ENCODE measurements around the gene VTA1.
"Not testable (repeated sequence)": the region's sequence is repeated elsewhere in the genome, so short reads cannot be mapped to it uniquely, and the experiment has no call there.

Gene VTA1

DNA sequence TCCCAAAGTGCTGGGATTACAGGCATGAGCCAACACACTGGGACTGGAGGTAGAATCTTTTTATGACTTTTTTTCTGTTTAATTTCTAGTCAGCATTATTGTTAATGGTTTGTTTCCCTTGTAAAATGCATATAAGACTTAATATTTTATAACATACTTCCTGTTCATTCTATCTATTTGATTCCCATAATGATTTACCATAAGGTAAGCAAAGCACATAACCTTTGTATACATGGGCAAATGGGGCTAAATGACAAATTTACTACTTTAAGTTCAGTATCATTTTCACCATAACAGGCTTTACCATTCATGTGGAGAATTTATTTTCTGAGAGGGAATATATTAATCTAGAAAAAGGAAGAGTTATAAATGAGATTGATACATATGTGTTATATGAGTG lies 24.3 kb downstream of the VTA1 start:
- no peak for DNase-seq (ENCODE audit: low spot score)

DNA sequence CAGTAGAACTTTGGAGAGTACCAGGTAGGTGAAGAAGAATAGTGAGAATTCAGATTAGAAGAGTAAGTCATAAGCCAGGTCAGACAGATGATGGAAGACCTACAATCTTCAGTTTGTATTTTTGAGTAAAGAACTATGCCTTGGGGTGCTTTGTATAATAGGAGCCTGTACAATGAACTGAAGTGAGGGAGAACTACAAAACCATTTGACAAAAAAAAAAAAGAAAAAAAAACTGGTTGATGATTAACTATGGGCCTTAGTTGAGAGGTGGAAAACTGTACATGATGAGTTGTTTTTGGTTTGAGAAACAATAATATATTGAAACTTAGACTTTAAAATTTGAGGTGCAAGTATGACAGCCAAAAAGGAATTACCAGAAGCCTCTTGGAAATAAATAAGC lies 25.7 kb downstream of the VTA1 start:
- no peak for DNase-seq (ENCODE audit: low spot score)

DNA sequence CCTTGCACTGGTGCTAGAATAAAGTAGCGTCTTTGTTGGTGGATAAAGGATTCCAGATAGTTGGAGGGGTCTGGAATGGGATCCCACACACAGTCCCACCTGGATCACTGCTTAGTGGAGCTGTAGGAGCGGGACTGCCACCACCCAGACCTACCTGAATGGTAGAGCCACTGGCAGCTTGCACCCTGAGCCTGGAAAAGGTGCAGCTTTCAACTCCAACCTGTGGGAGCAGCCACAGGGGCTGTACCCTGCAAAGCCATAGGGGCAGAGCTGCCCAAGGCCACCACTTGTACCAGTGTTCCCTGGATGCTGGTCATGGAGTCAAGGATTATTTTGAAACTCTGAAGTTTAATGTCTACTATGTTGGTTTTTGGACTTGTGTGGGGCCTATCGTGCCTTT lies 26.9 kb downstream of the VTA1 start:
- no peak for DNase-seq (ENCODE audit: low spot score)

DNA sequence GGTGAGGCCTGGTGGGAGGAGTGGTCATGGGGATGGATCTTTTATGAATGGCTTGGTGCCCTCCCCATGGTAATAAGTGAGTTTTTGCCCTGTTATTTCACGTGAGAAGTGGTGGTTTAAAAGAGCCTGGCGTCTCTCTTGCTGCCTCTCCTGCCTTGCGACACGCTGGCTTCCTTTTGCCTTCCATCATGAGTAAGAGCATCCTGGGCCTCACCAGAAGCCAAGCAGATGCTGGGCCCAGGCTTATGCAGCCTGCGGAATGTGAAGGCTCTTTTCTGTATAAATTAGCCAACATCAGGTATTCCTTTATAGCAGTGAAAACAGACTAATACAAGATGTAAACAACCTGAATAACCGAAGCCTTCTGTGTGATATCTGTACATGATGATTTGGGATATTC lies 27.6 kb downstream of the VTA1 start:
- no peak for DNase-seq (ENCODE audit: low spot score)

DNA sequence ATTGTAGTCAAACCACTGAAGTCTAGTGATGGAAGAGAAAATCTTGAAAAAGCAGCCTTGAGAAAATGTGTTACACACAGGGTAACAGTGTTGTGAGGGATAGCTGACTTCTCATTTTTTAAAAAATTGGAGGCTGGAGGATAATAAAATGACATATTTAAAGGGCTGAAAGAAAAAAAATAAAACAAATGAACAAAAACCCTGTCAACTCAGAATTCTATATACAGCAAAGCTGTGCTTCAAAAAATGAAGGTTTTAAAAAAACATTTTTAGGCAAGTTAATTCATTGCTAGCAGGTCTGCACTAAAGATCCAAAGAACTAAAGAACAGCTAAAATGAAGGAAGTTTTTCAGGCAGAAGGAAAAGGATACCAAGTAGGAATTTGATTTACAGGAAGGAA lies 31.1 kb downstream of the VTA1 start:
- no peak for DNase-seq (ENCODE audit: low spot score)

DNA sequence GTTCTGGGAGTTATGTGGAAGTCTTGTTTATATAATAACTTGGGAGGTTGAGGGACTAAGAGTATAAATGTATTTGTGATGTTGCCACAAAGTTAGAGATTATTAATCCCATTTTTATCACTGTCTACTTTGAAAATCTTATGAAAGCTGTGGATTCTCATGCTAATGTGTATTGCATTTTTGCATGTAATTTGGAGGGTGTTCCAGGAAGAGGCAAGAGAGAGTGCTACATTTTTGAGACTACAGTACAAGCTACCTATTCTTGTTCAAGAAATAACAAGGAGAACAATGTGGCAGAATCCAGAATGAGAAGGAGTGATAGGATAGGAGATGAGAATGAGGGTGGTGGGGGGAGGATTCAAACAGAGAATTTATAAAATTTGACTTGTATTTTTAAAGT lies 34.9 kb downstream of the VTA1 start:
- DNase-seq (ENCODE audit: low spot score), result no peak

DNA sequence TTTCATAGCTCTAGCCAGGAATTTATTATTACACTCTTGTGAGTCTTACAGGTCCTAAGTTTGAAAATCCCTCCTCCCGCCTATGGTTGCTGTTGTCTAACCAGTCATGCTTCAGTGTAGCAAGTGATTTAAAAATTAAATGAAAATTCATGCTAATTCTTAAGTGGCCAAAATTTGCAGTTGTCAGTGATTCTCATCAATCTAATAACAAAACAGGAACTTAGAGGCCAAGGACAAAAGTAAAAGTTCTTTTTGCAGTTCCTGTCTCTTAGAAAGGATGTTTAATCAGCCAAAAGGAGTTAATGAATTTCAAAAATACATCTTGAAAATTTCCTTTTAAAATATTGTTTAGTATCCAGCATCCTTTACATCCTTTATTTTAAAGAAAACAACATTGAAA lies 36.3 kb downstream of the VTA1 start:
- no peak for DNase-seq (ENCODE audit: low spot score)

DNA sequence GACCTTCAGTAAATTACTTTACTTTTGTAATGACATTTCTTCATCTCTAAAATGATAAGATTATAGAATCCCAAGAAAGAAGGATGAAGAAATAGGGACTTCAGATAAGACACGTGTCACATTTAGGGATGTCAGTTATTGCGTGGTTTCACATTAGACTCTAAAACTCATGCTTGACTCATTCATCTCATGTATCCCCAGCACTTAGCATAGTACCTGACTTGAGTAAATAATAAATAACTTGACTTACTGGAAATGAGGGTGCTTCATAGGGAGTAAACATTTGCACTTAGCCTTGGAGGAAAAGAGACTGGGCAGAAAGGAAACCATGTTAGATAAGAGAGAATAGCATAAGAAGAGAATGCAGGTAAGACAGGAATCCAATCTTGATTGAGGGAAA lies 37.2 kb downstream of the VTA1 start:
- no peak for DNase-seq (ENCODE audit: low spot score)

DNA sequence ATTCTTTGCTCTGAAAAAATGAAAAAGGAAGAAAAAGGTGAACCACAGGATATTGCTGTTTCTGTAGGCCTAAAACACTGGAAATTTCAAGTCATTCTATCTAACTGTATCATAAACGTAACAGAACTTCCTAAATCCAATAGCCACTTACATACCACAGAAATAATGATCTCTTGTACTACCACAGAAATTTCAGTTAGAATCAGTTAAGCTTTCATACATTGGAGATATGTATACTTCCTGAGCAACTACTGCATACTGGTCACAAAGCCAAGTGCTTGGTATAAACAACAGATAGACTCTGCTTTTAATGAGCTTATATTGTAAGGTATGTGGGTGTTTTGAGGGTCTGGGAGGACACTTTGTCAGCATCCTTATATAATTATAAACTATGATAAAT lies 38.6 kb downstream of the VTA1 start:
- DNase-seq (ENCODE audit: low spot score), result no peak

DNA sequence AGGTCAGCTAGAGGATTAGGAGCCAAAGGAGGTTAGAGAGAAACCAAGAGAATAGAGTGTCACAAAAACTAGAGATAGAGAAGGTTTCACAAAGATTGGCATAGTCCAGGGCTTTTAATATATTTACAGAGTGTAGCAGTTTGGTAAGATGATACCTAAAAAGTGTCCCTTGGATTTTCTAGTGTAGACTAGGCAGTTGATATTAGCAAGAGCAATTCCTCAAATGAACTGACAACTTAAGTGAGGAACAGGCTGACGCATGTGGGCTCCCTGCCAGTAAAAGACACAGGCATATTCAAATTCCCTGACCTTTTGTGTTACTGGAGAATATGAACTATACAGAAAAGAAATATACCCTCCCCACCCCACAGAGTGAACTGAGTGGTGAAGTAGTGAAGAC lies 40.1 kb downstream of the VTA1 start:
- no peak for DNase-seq (ENCODE audit: low spot score)

DNA sequence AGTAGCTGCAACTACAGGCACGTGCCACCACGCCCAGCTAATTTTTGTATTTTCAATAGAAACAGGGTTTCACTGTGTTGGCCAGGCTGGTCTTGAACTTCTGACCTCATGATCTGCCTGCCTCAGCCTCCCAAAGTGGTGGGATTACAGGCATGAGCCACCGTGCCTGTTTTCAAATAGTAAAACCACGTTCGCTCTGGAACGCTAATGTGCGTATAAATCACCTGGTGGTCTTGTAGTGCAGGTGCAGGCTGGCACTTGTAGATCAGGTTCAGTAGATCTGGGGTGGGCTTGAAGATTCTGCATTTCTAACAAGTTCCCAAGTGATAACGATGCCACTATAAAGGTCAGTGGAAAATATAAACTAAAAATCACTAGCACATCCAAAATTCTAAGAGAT lies 41.3 kb downstream of the VTA1 start:
- not testable (repeated sequence) for DNase-seq (ENCODE audit: low spot score)

DNA sequence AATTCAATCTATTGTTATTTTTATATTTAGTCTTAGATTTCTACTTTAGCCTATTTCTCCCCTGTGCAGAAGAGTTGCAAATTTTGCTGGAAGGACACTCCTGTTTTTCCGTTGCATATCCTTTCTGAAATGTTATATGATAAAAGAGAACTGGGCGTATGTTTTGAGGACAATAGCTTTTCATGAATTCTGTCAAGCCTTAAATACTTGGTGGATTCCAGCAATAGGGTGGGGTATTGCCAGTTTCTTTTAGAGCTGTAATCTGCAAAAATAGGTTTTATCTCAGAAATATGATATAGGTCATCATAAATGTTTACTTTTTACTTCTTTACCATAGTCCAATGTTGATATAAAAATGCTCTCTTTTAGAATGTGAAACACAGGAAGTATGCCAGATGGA lies 42.0 kb downstream of the VTA1 start:
- DNase-seq (ENCODE audit: low spot score), result no peak

DNA sequence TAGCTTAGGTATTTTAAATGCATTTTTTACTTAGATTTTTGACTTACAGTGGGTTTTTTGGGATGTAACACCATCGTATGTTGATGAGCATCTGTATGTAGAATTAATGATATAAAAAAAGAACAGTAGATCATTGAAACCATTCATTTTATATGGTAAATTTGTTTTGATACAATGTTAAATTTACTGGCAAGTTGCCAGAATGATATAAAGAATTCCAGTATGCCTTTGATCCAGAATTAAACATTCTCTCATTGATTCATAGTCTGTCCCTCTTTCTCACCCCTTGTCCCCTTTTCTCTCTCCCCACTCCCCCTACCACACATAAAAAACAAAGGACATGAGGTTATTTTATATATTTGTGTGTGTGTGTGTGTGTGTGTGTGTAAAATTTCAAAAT lies 45.3 kb downstream of the VTA1 start:
- no peak for DNase-seq (ENCODE audit: low spot score)

DNA sequence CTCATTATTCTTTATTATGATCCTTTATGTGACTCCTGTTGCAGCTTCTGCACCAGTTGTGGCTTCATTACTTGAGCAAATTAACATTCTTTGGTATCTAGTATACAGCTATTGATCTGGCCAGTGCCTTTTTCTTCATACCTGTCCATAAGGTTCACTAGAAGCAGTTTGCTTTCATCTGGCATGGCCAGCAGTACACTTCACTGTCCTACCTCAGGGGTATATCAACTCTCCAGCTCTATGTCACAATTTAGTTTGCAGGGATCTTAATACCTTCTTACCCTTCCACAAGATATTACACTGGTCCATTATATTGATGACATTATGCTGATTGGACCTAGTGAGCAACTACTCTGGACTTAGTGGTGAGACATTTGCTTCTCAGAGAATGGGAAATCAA lies 46.6 kb downstream of the VTA1 start:
- DNase-seq (ENCODE audit: low spot score), result no peak

DNA sequence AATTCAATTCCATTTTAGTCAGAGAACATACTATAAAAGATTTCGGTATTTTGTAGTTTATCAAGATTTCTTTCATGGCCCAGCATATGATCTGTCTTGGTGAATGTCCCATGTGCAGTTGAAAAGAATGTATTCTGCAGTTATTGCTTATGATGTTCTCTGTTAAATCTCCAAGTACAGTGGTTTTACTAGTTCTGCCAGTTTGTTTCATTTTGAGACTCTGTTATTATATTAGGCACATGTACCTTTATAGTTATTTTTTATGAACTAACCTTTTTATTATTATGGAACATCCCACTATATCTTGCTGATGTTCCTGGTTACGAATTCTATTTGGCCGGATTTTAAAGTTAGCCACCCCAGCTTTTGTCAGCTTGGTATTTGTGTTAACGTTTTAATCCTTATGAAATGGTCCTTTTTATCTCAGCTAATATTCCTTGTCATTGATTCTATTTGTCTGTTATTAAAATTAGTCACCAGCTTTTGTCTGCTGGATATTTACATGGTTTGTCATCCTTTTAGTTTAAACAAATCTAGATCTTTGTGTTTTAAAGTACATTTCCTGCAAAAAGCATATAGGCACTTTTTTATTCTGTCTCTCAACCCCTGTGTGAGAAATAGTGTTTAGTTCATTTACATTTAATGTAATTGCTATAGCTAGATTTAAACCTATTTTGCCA lies 48.9 kb downstream of the VTA1 start:
- no peak for DNase-seq (ENCODE audit: low spot score)

DNA sequence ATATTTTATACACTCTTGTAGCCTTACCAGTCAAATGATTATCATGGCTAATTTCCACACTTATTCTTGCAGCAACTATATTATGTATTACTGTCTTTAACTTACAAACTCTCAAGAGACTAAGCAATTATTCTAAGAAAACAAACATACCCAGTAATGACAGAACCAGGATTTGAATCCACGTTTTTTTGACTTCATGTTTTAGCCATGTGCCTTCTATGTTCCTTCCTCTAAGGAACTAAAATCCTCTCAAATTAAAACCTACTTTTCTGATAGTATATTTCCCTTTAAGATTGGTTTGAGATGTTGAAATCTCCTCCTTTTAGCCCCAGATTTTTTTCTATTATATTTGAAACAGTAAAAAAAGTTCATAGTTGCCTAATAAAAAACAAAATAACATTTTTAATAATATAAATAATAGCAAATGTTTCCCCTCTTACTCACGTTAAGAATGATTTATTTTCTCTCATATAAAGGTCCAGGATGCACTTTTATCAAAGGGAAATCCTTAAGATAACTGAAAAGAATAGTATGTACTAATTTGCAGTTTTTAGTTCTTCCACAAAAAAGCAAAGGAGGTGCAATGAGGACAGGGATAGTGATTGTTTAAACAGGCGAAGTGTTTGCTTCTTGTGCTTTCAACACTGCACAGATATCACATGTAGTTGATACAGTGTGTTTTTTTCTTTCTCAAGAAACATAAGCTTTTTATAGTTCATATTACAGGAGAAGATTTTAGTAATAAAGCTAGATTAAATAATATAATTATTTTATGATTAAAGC lies 54.0 kb downstream of the VTA1 start:
- DNase-seq (ENCODE audit: low spot score), result no peak

DNA sequence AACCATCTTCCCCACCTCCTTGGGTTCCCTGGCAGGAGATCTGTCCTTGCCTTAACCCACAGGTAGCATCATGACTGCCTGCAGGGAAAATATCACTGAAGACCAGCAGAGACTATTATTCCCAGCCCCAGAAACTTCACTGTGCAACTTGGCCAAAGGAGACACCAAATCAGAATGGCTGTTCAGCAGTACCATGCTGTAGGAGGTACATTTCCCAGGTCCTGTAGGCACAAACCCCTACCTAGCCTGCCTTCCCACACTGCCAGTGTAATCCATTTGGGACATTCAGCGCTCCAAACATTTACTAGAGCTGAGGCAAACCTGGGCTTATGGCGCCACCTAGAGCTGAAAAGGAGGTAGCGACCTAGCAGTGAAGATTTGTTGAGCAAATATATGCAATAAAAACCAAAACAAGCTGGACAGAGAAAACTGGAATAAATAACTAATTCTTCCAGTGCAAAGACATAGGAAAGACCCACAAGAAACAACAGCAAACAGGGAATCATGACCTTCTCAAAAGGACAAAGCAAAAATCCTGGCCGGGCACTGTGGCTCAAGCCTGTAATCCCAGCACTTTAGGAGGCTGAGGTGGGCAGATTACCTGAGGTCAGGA lies 60.3 kb downstream of the VTA1 start:
- no peak for DNase-seq (ENCODE audit: low spot score)

DNA sequence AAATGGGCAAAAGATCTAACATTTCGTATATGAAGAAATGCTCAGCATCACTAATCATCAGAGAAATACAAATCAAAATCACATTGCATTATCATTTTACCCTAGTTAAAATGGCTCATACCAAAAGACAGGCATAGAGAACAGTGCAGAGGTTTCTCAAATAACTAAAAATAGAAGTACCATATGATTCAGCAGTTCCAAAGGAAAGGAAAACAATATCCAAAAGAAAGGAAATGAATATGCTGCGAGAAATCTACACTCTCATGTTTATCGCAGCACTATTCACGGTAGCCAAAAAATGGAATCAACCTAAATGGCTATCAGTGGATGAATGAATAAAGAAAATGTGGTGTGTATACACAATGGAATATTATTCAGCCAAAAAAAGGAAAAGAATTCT lies 63.5 kb downstream of the VTA1 start:
- no peak for DNase-seq (ENCODE audit: low spot score)

DNA sequence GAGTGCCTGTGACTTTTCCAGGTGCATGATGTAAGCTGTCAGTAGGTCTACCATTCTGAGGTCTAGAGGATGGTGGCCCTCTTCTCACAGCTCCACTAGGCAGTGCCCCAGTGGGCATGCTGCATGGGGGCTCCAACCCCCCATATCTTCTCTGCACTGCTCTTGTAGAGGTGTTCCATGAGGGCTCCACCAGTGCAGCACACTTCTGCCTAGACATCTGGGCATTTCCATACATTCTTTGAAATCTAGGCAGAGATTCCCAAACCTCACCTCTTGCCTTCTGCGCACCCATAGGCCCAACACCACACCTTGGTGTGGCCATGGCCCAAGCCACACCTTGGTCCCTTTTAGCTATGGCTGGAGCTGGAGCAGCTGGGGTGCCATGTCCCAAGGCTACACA lies 66.3 kb downstream of the VTA1 start:
- no peak for DNase-seq (ENCODE audit: low spot score)

DNA sequence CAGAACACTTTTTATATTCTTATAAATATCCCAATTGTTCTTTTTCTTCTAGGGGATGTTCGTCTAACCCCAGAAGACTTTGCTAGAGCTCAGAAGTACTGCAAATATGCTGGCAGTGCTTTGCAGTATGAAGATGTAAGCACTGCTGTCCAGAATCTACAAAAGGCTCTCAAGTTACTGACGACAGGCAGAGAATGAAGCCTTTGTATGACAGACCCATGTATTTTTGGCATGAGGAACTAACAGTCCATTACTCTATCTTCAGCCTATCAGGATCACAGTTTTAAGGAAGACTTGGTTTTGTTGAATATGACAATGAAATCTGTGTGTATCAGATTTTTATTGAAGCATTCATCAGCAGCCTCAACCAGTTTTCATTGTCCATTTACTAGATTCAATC lies 71.4 kb downstream of the VTA1 start:
- DNase-seq (ENCODE audit: low spot score), result no peak

DNA sequence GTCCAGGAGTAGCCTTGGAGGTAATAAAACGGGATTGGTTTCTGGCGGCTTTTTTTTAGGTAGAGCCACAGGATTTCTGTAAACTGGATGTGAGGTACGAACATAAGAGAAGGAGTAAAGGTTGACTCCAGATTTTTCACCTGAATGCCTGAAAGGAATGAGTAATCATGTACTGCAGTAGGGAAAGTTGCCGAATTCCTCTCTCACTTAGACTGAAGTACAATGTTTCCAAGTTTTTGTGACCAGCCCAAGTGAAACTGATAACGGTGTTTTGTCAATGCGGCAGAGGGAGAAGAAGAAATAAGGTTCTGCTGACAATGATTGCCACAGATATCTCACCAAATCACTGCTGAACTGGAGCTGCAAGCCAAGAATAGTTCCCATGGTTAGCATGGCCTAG lies 75.0 kb downstream of the VTA1 start:
- no peak for DNase-seq (ENCODE audit: low spot score)

DNA sequence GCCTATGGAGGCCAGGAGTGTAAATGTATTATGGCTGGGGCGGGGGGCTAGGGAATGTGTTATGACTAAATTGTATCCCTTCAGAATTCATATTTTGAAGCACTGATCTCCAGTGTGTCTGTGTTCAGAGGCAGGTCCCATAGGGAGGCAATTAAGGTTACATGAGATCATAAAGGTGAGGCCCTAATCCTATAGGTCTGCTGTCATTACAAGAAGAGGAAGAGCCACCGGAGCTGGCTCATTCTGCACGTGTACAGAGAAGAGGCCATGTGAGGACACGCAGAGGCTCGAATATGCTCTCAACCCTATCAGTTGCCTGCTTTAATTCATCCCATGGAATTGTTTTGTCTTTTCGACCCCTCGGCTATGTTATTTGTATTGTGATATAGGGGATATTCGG lies 76.9 kb downstream of the VTA1 start:
- no peak for DNase-seq (ENCODE audit: low spot score)

DNA sequence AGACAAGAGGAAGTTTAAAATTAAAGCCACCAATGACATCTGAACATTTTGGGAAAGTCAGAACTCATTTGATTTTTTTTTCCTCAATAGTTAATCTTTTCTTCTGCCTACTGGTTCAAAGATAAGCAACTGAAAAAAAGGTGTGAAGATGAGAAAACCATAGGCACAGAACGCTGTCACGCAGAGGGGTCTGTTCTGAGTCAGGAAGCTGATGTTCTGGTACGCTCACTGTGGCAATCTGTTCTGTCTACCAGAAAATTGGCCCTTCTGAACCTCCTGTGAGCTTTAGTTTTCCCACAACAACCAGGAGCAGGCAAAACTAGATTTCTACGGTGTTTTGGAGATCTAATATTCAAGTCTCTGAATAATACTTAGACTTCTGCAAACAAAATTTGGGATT lies 78.1 kb downstream of the VTA1 start:
- DNase-seq (ENCODE audit: low spot score), result no peak

DNA sequence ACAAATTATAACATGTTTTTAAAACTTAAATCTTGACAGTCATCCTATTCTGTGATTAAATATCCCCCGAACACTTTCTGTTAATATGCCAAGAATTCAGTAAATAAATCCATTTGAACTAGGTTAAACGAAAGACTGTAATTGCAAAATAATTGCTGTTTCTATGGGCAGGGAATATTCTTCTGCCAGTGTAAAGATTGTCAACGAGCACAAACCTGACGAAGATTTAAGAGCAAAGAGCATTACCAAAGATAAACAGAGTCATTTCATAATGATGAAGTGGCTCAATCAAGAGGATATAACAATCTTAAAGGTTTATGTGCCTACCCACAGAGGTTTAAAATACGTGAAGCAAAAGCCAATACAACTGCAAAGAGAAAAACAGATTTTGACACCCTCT lies 78.5 kb downstream of the VTA1 start:
- DNase-seq (ENCODE audit: low spot score), result no peak

Data from LoVo (cell line).